GM21447 (cell line): Measurements from ENCODE around the gene RPS21.
"Not testable (repeated sequence)": the region's sequence is repeated elsewhere in the genome, so short reads cannot be mapped to it uniquely, and the experiment has no call there.

ENCODE experiments used
- ATAC-seq: cut with Tn5 transposase; IDR thresholded peaks from one replicate; pipeline ENCODE4 v1.9.1; 2021; ENCODE audit not compliant: unreplicated experiment

Gene RPS21

GRCh38 chr20:62423326-62423706 lies 36.4 kb downstream of the RPS21 start:
- ATAC-seq: no peak

GRCh38 chr20:62424249-62425107 lies 37.6 kb downstream of the RPS21 start:
- no peak for ATAC-seq

- no peak for ATAC-seq
Observed at GRCh38 chr20:62425281-62426058, 38.6 kb downstream of the RPS21 start.

- ATAC-seq: not testable (repeated sequence)
Observed at GRCh38 chr20:62426059-62426348, 39.1 kb downstream of the RPS21 start.

GRCh38 chr20:62426699-62427131 lies 39.8 kb downstream of the RPS21 start:
- no peak for ATAC-seq

GRCh38 chr20:62427172-62428001 lies 40.5 kb downstream of the RPS21 start, which contains the start of gene RBBP8NL:
Gene RBBP8NL, minus strand, starts transcription at chr20:62427539. Its CDS starts 7,892 bp downstream, at chr20:62419647.
- ATAC-seq: no peak

- ATAC-seq: no peak
Observed at GRCh38 chr20:62428002-62428372, 41.1 kb downstream of the RPS21 start.

GRCh38 chr20:62428396-62429295 lies 41.7 kb downstream of the RPS21 start:
- no peak for ATAC-seq

GRCh38 chr20:62429455-62430310 lies 42.8 kb downstream of the RPS21 start:
- ATAC-seq: no peak

GRCh38 chr20:62430311-62430853 lies 43.5 kb downstream of the RPS21 start:
- ATAC-seq: no peak

GRCh38 chr20:62430866-62431447 lies 44.1 kb downstream of the RPS21 start:
- no peak for ATAC-seq

GRCh38 chr20:62433658-62434497 lies 47.0 kb downstream of the RPS21 start:
- no peak for ATAC-seq

- no peak for ATAC-seq
Observed at GRCh38 chr20:62436692-62437091, 49.8 kb downstream of the RPS21 start.

GRCh38 chr20:62437496-62437895 lies 50.6 kb downstream of the RPS21 start:
- ATAC-seq: no peak

GRCh38 chr20:62437927-62438326 lies 51.0 kb downstream of the RPS21 start:
- no peak for ATAC-seq
